Melanocyte of skin (primary cell): ENCODE measurements around the gene C9orf152. TPM values are rescaled to one million over a fixed set of nuclear protein-coding genes. Genes with fewer than 3 reads are reported as not detected.

Source experiments
- total RNA-seq, 2 donors: library from RNA; depleted of rRNA; stranded (reverse); fragments of >200 nt; gene quantifications; 2 replicates each; pipeline ENCODE4 v1.2.3, GENCODE V29; 2012

The C9orf152 gene, protein sequence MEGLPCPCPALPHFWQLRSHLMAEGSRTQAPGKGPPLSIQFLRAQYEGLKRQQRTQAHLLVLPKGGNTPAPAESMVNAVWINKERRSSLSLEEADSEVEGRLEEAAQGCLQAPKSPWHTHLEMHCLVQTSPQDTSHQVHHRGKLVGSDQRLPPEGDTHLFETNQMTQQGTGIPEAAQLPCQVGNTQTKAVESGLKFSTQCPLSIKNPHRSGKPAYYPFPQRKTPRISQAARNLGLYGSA
- not detected for total RNA-seq

DNA sequence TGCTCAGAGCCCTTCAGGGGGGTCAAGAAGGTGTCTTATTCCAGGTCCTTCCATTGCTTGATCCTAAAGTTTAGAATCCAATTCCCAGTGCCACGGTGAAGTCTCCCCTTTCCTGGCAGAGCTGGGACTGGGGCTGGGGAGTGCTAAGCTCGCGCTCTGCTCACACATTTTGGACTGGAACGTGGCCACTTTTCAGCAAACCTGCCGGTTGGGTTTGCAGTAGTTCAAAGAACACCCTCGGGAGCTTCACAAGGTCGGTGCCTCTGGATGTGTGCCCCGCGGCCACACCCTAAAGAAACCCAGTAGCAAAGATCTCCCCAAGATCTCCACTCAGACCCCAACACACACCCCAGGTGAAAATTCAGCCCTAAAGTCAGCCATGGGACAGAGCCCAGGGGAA is at the start of gene C9orf152:
TSS of gene C9orf152 (minus strand) at position 129 of the 400 bp plus-strand sequence. CDS start 580 bp downstream, outside the sequence.

DNA sequence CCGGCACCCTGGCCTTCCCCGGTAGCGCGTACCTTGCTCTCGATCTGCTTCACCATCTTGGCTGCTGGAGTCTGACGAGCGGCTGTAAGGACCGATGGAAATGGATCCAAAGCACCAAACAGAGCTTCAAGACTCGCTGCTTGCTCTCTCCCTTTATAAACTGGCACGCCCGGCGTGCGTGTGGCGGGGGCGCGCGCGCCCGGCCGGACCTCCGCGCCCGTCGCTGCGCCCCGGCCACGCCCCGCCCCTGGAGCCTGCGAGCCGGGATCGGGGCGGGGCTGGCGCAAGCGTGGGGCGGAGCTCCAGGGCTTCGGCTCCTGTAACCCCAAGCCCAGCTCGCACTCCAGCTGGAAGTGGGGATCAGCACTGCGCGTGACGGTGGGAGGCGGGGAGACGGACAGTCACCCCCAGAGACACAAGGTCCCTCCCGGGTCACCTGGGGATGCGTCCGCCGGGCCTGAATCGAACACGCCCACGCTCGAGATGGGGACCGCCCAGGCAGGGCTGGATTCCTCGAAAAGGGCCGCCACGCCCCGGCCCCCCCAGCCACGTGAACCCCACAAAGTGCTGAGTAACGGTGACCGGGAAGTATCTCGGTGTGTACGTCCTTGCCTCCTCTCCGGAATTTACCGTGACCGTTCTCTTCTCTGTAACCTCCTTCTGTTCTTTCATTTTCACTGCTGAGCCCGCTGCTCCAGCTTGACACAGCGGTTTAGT is 48.6 kb upstream of the C9orf152 start, which contains the start of gene TXN:
TSS of gene TXN (minus strand) at position 128 of the 717 bp plus-strand sequence. CDS start at position 56, 72 bp downstream.

Other genes with a start within 250 kb of the C9orf152 start
- gene TXN, start 48.3 kb upstream of the C9orf152 start, total RNA-seq: 100 to 1,000 TPM; 244 to 427 TPM
- gene TXNDC8, start 129.7 kb upstream of the C9orf152 start, total RNA-seq: not detected